ENCODE measurements around the gene MCF2L. TPM values are rescaled to one million over a fixed set of nuclear protein-coding genes. Genes with fewer than 3 reads are reported as not detected.
"Not testable (repeated sequence)": the region's sequence is repeated elsewhere in the genome, so short reads cannot be mapped to it uniquely, and the experiment has no call there.

Gene MCF2L
- total RNA-seq, 1 experiment from 2014 or later = 8.9 TPM

GRCh38 chr13:113102727-113103126, 133.7 kb downstream of the MCF2L start:
- DNase-seq (ENCODE audit: low read depth, low spot score) = no peak
- in situ Hi-C loops (cut with HindIII; ENCODE audit: low pct_unique_long_range_greater_than_20kb, low sequenced_read_pairs) = no loop called here

- no peak for DNase-seq (ENCODE audit: low read depth, low spot score)
- in situ Hi-C loops (cut with HindIII; ENCODE audit: low pct_unique_long_range_greater_than_20kb, low sequenced_read_pairs) = no loop called here
These were observed 134.6 kb downstream of the MCF2L start for GRCh38 chr13:113103646-113104045.

- in situ Hi-C loops (cut with HindIII; ENCODE audit: low pct_unique_long_range_greater_than_20kb, low sequenced_read_pairs) = no loop called here
- DNase-seq (ENCODE audit: low read depth, low spot score) = no peak
These were observed 136.3 kb downstream of the MCF2L start, which contains the start of gene F7 for GRCh38 chr13:113105032-113105920. Gene F7, plus strand, starts transcription at chr13:113105791. Its CDS starts 51 bp downstream, at chr13:113105842.

GRCh38 chr13:113105921-113106452, 137.0 kb downstream of the MCF2L start:
- no peak for DNase-seq (ENCODE audit: low read depth, low spot score)
- in situ Hi-C loops (cut with HindIII; ENCODE audit: low pct_unique_long_range_greater_than_20kb, low sequenced_read_pairs) = no loop called here

GRCh38 chr13:113106711-113107351, 137.8 kb downstream of the MCF2L start:
- no peak for DNase-seq (ENCODE audit: low read depth, low spot score)
- in situ Hi-C loops (cut with HindIII; ENCODE audit: low pct_unique_long_range_greater_than_20kb, low sequenced_read_pairs) = no loop called here

- in situ Hi-C loops (cut with HindIII; ENCODE audit: low pct_unique_long_range_greater_than_20kb, low sequenced_read_pairs); DNase-seq (ENCODE audit: low read depth, low spot score): not testable (repeated sequence)
These were observed 139.5 kb downstream of the MCF2L start for GRCh38 chr13:113108521-113108920.

GRCh38 chr13:113109151-113110047, 140.4 kb downstream of the MCF2L start:
- in situ Hi-C loops (cut with HindIII; ENCODE audit: low pct_unique_long_range_greater_than_20kb, low sequenced_read_pairs) = no loop called here

GRCh38 chr13:113110048-113110851, 141.2 kb downstream of the MCF2L start:
- in situ Hi-C loops (cut with HindIII; ENCODE audit: low pct_unique_long_range_greater_than_20kb, low sequenced_read_pairs) = no loop called here

More at GRCh38 chr13:113109151-113110047, 140.4 kb downstream of the MCF2L start:
- DNase-seq (ENCODE audit: low read depth, low spot score) = no peak

GRCh38 chr13:113110852-113111315, 141.9 kb downstream of the MCF2L start:
- in situ Hi-C loops (cut with HindIII; ENCODE audit: low pct_unique_long_range_greater_than_20kb, low sequenced_read_pairs) = no loop called here
- DNase-seq (ENCODE audit: low read depth, low spot score) = no peak

More at GRCh38 chr13:113110048-113110851, 141.2 kb downstream of the MCF2L start:
- DNase-seq (ENCODE audit: low read depth, low spot score) = no peak

GRCh38 chr13:113111821-113112220, 142.8 kb downstream of the MCF2L start:
- DNase-seq (ENCODE audit: low read depth, low spot score); in situ Hi-C loops (cut with HindIII; ENCODE audit: low pct_unique_long_range_greater_than_20kb, low sequenced_read_pairs): not testable (repeated sequence)

- DNase-seq (ENCODE audit: low read depth, low spot score); in situ Hi-C loops (cut with HindIII; ENCODE audit: low pct_unique_long_range_greater_than_20kb, low sequenced_read_pairs): not testable (repeated sequence)
These were observed 143.5 kb downstream of the MCF2L start for GRCh38 chr13:113112475-113112874.

- DNase-seq (ENCODE audit: low read depth, low spot score) = no peak
- in situ Hi-C loops (cut with HindIII; ENCODE audit: low pct_unique_long_range_greater_than_20kb, low sequenced_read_pairs) = no loop called here
These were observed 144.2 kb downstream of the MCF2L start for GRCh38 chr13:113112893-113113845.

- DNase-seq (ENCODE audit: low read depth, low spot score) = no peak
- in situ Hi-C loops (cut with HindIII; ENCODE audit: low pct_unique_long_range_greater_than_20kb, low sequenced_read_pairs) = no loop called here
These were observed 144.8 kb downstream of the MCF2L start for GRCh38 chr13:113113846-113114271.

- in situ Hi-C loops (cut with HindIII; ENCODE audit: low pct_unique_long_range_greater_than_20kb, low sequenced_read_pairs) = no loop called here
- DNase-seq (ENCODE audit: low read depth, low spot score) = no peak
These were observed 145.7 kb downstream of the MCF2L start for GRCh38 chr13:113114511-113115362.

Data from SK-MEL-5 (cell line).